HG03439 (cell line): ENCODE measurements around the gene WSB2.
"Not testable (repeated sequence)": the region's sequence is repeated elsewhere in the genome, so short reads cannot be mapped to it uniquely, and the experiment has no call there.

ENCODE experiments used
- ATAC-seq: cut with Tn5 transposase; IDR thresholded peaks from one replicate; pipeline ENCODE4 v1.9.1; 2021; ENCODE audit warnings: mild to moderate bottlenecking, moderate library complexity; ENCODE audit not compliant: unreplicated experiment

The WSB2 gene

DNA sequence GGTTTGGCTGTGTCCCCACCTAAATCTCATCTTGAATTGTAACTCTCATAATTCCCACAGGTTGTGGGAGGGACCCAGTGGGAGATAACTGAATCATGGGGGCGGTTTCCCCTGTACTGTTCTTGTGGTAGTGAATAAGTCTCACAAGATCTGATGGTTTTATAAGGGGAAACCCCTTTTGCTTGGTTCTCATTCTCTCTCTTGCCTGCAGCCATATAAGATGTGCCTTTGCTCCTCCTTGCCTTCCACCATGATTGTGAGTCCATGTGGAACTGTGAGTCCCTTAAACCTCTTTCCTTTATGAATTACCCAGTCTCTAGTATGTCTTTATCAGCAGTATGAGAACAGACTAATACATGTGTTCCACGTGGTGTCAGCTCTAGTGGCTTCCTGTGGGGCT, 61.2 kb downstream of the WSB2 start:
- ATAC-seq = not testable (repeated sequence)

GRCh38 chr12:117998719-117999118, 62.3 kb downstream of the WSB2 start:
- no peak for ATAC-seq

DNA sequence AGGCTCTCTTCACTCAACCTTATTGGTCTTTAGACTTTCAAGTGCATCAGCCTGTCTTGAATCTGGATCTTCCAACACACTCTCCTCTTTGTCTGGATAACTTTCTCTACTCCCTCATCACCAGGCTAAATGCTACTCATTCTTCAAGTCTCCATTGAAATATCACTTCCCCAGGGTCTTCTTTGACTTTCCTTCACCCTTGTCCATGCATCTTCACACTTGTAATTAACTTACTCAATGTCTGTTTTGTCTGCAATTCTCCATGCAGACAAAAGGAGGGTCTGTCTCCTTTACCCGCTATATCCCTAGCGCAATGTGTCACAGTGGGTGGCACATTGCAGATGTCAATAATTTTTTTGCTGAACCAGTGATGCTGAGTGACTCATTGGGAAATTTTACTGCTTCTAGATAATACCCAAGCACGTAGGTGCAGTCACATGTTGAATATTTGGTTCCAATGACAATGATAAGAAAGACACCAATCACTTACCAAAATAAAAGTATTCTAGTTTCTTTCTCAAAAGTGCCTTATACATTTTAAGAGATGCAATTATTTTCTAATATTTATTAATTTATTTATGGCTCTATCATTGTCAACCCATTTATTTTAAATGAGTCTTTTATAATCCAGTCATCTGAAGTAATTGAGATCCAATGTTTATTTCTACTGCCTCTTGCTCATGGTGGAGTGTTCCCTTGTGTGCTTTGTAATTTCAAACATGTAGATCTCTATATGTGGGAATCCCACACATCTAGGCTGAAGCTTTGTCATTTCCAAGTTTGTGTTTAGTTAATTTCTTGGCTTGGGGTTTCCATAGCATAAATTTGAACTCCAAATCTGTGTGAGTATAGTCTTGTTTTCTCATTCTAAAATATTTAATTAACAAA, 66.2 kb downstream of the WSB2 start:
- no peak for ATAC-seq

GRCh38 chr12:117986705-117987469, 74.1 kb downstream of the WSB2 start:
- no peak for ATAC-seq

DNA sequence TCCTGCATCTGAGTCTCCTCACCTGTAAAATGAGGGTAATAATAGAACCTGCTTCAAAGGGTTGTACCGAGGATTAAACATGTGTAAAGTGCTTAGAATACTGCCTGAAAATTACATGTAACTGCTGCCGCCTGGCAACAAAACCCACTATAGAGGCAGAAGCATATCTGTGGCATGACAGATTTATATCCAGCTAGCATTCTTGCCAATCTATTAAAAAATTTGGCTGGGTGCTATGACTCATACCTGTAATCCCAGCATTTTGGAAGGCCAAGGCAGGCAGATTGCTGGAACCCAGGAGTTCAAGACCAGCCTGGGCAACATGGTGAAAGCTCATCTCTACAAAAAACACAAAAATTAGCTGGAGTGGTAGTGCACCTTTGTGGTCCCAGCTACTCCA, 75.8 kb downstream of the WSB2 start:
- ATAC-seq = no peak
